Large intestine (tissue), 3 donors: Measurements from ENCODE around the gene OR52W1. TPM values are rescaled to one million over a fixed set of nuclear protein-coding genes. Genes with fewer than 3 reads are reported as not detected.
A peak's percentile ranks its signal among the peaks of the same experiment; 100 is the strongest.

Source experiments
- DNase-seq, 2 donors: peaks; one replicate each; pipeline versions ENCODE4 v3.0.0 to v3.0.0-alpha.2; 2013
- H3K27ac ChIP-seq: one replicate; pipeline ENCODE4 v1.5.1; 2013; ENCODE audit warnings: low read length
- H3K27me3 ChIP-seq: 2 replicates; pipeline ENCODE4 v1.6.1; 2013; ENCODE audit warnings: low read length; ENCODE audit not compliant: control insufficient read depth, insufficient read depth
- H3K36me3 ChIP-seq: 2 replicates; pipeline ENCODE4 v1.6.1; 2013; ENCODE audit warnings: low read length; ENCODE audit not compliant: control insufficient read depth, insufficient read depth
- H3K4me1 ChIP-seq: one replicate; pipeline ENCODE4 v1.6.1; 2013; ENCODE audit warnings: low read length; ENCODE audit not compliant: control insufficient read depth, insufficient read depth
- H3K4me3 ChIP-seq: one replicate; pipeline ENCODE4 v1.5.1; 2013; ENCODE audit warnings: low read length
- H3K9me3 ChIP-seq: one replicate; pipeline ENCODE4 v1.6.1; 2013; ENCODE audit warnings: mild to moderate bottlenecking, low read depth, low read length, moderate library complexity; ENCODE audit not compliant: control insufficient read depth
- WGBS: methylation state at CpG from one replicate; pipeline ENCODE4 v1.1.5; 2013; ENCODE audit warnings: low lambda C conversion rate; ENCODE audit not compliant: insufficient coverage; 5-methylcytosine and 5-hydroxymethylcytosine counted together
- polyA plus RNA-seq: library from polyadenylated mRNA; unstranded; fragments of 120-200 nt; gene quantifications from one replicate; pipeline ENCODE4 v1.2.1, GENCODE V29; 2013

OR52W1 gene
- polyA plus RNA-seq, 1 donor: 0.10 TPM

- WGBS: 40% methylated on average over 1 of the region's 4 CpGs
- no peaks in the 10 kb centered on the region for H3K27me3 ChIP-seq
- no peak overlapping the region for H3K4me3 ChIP-seq
- no peaks in the 10 kb centered on the region for H3K9me3 ChIP-seq
- no peak overlapping the region for H3K27ac ChIP-seq
- no peak for DNase-seq
- H3K36me3 ChIP-seq: no peaks in the 10 kb centered on the region
- H3K4me1 ChIP-seq: no peaks in the 10 kb centered on the region
These were observed 1.4 kb upstream of the OR52W1 start for GRCh38 chr11:6197466-6198200.

GRCh38 chr11:6200975-6201374 is 2.0 kb downstream of the OR52W1 start:
- H3K4me3 ChIP-seq: no peak overlapping the region
- H3K27ac ChIP-seq: no peak overlapping the region
- H3K9me3 ChIP-seq: no peaks in the 10 kb centered on the region
- DNase-seq: peak in 1 of 2 donors; percentile 4
- H3K27me3 ChIP-seq: no peaks in the 10 kb centered on the region
- peaks cover 15% of the 10 kb centered on the region for H3K36me3 ChIP-seq
- no peaks in the 10 kb centered on the region for H3K4me1 ChIP-seq
- WGBS: no CpG with 5 or more reads among the region's 4 CpGs

- peaks cover 20% of the 10 kb centered on the region for H3K36me3 ChIP-seq
- H3K27ac ChIP-seq: no peak overlapping the region
- no peaks in the 10 kb centered on the region for H3K27me3 ChIP-seq
- no peak overlapping the region for H3K4me3 ChIP-seq
- no peaks in the 10 kb centered on the region for H3K9me3 ChIP-seq
- H3K4me1 ChIP-seq: no peaks in the 10 kb centered on the region
- WGBS: 100% methylated on average over 1 of the region's 2 CpGs
- no peak for DNase-seq
These were observed 2.5 kb downstream of the OR52W1 start for GRCh38 chr11:6201481-6201880.

GRCh38 chr11:6202041-6202440 is 3.0 kb downstream of the OR52W1 start:
- H3K27ac ChIP-seq: no peak overlapping the region

GRCh38 chr11:6203327-6203726 is 4.3 kb downstream of the OR52W1 start:
- H3K27me3 ChIP-seq: no peaks in the 10 kb centered on the region
- no peaks in the 10 kb centered on the region for H3K9me3 ChIP-seq
- DNase-seq: no peak
- no peaks in the 10 kb centered on the region for H3K4me1 ChIP-seq
- no peak overlapping the region for H3K27ac ChIP-seq
- peaks cover 36% of the 10 kb centered on the region for H3K36me3 ChIP-seq
- no peak overlapping the region for H3K4me3 ChIP-seq
- 71% methylated on average over 1 of the region's 3 CpGs for WGBS

More at GRCh38 chr11:6202041-6202440, 3.0 kb downstream of the OR52W1 start:
- Histone ChIP-seq H3K9me3 (no peaks in the 10 kb centered on the region), H3K27me3 (no peaks in the 10 kb centered on the region), H3K4me3 (no peak overlapping the region), H3K4me1 (no peaks in the 10 kb centered on the region), H3K36me3 (peaks cover 23% of the 10 kb centered on the region)
- no peak for DNase-seq
- 100% methylated on average over 1 of the region's 1 CpG for WGBS

- no CpG with 5 or more reads among the region's 1 CpG for WGBS
- H3K27ac ChIP-seq: no peak overlapping the region
- H3K4me1 ChIP-seq: no peaks in the 10 kb centered on the region
- peaks cover 45% of the 10 kb centered on the region for H3K36me3 ChIP-seq
- H3K9me3 ChIP-seq: no peaks in the 10 kb centered on the region
- no peaks in the 10 kb centered on the region for H3K27me3 ChIP-seq
- no peak for DNase-seq
- H3K4me3 ChIP-seq: no peak overlapping the region
These were observed 5.7 kb downstream of the OR52W1 start for GRCh38 chr11:6204706-6205105.

- peaks cover 52% of the 10 kb centered on the region for H3K36me3 ChIP-seq
- no peak within 1 kb of the TSS for H3K27ac ChIP-seq
- no peaks in the 10 kb centered on the region for H3K9me3 ChIP-seq
- H3K4me3 ChIP-seq: no peak within 1 kb of the TSS
- H3K4me1 ChIP-seq: no peaks in the 10 kb centered on the region
- no peak for DNase-seq
- no CpG with 5 or more reads among the region's 1 CpG for WGBS
- H3K27me3 ChIP-seq: no peaks in the 10 kb centered on the region
These were observed 6.3 kb downstream of the OR52W1 start, which contains the start of gene C11orf42 for GRCh38 chr11:6205366-6205765. TSS of gene C11orf42 (plus strand) at chr11:6205557. CDS start at chr11:6205616, 59 bp downstream.

- Histone ChIP-seq H3K4me1 (no peaks in the 10 kb centered on the region), H3K4me3 (no peak overlapping the region), H3K27me3 (no peaks in the 10 kb centered on the region), H3K9me3 (no peaks in the 10 kb centered on the region), H3K36me3 (peaks cover 64% of the 10 kb centered on the region), H3K27ac (no peak overlapping the region)
- no peak for DNase-seq
- 94% methylated on average over 2 of the region's 3 CpGs for WGBS
These were observed 7.6 kb downstream of the OR52W1 start for GRCh38 chr11:6206456-6207180.

- no peak for DNase-seq
- peaks cover 90% of the 10 kb centered on the region for H3K36me3 ChIP-seq
- no CpG with 5 or more reads among the region's 12 CpGs for WGBS
- no peaks in the 10 kb centered on the region for H3K4me1 ChIP-seq
- no peak overlapping the region for H3K4me3 ChIP-seq
- no peaks in the 10 kb centered on the region for H3K27me3 ChIP-seq
- H3K27ac ChIP-seq: no peak overlapping the region
- no peaks in the 10 kb centered on the region for H3K9me3 ChIP-seq
These were observed 10.8 kb downstream of the OR52W1 start for GRCh38 chr11:6209801-6210200.

- no CpG with 5 or more reads among the region's 9 CpGs for WGBS
- H3K4me1 ChIP-seq: no peaks in the 10 kb centered on the region
- DNase-seq: no peak
- no peaks in the 10 kb centered on the region for H3K9me3 ChIP-seq
- no peak overlapping the region for H3K27ac ChIP-seq
- peaks cover 91% of the 10 kb centered on the region for H3K36me3 ChIP-seq
- no peak overlapping the region for H3K4me3 ChIP-seq
- H3K27me3 ChIP-seq: no peaks in the 10 kb centered on the region
These were observed 11.4 kb downstream of the OR52W1 start for GRCh38 chr11:6210274-6210955.
